Measurements from ENCODE around the gene PPIB.
A peak's percentile ranks its signal among the peaks of the same experiment; 100 is the strongest.

PPIB gene

GRCh38 chr15:64151727-64152506 lies 10.9 kb downstream of the PPIB start, which contains the start of gene SNX22 (continued):
- TF ChIP-seq SP7 (tag by site-specific recombination; IDR thresholded peaks at IDR 0.05) (peak; percentile 17; the same call in 1 of the 2 replicates), ZSCAN23 (tag by site-specific recombination; IDR thresholded peaks at IDR 0.05) (0 out of 2 replicates have a peak, but pooled peaks have one; percentile 9), ZNF600 (tag by site-specific recombination; IDR thresholded peaks at IDR 0.05) (0 out of 2 replicates have a peak, but pooled peaks have one; percentile 36), ZBTB10 (tag by site-specific recombination; IDR thresholded peaks at IDR 0.05) (peak; percentile 59), ZBTB7A (tag by site-specific recombination; IDR thresholded peaks at IDR 0.05; ENCODE audit: low read depth) (0 out of 2 replicates have a peak, but pooled peaks have one; percentile 30), ZNF76 (tag by site-specific recombination; IDR thresholded peaks at IDR 0.05; ENCODE audit: borderline replicate concordance, low read depth) (peak; percentile 32; the same call in 1 of the 2 replicates), ZNF660 (tag by site-specific recombination; IDR thresholded peaks at IDR 0.05) (no peak), PATZ1 (tag by site-specific recombination; IDR thresholded peaks at IDR 0.05) (no peak; the same call in none of the 2 replicates), YY1 (tag by site-specific recombination; IDR thresholded peaks at IDR 0.05) (no peak), ZBTB48 (tag by site-specific recombination; IDR thresholded peaks at IDR 0.05) (peak; percentile 23; the same call in 1 of the 2 replicates), ZNF692 (tag by site-specific recombination; IDR thresholded peaks at IDR 0.05) (peak; percentile 73), BCL6B (tag by site-specific recombination; IDR thresholded peaks at IDR 0.05) (no peak), SP2 (tag by site-specific recombination; IDR thresholded peaks at IDR 0.05) (peak; percentile 59), ZNF114 (tag by site-specific recombination; IDR thresholded peaks at IDR 0.05) (no peak), GLIS2 (tag by site-specific recombination; IDR thresholded peaks at IDR 0.05) (0 out of 2 replicates have a peak, but pooled peaks have one; percentile 63), ZNF560 (tag by site-specific recombination; IDR thresholded peaks at IDR 0.05; ENCODE audit: borderline replicate concordance) (no peak), ZNF629 (tag by site-specific recombination; IDR thresholded peaks at IDR 0.05) (no peak), TSHZ1 (tag by site-specific recombination; IDR thresholded peaks at IDR 0.05; ENCODE audit: borderline replicate concordance) (no peak), RBAK (tag by site-specific recombination; IDR thresholded peaks at IDR 0.05) (no peak), ZBTB20 (tag by site-specific recombination; IDR thresholded peaks at IDR 0.05) (peak; percentile 85), KLF10 (tag by site-specific recombination; IDR thresholded peaks at IDR 0.05) (peak; percentile 64), ZNF777 (tag by site-specific recombination; IDR thresholded peaks at IDR 0.05; ENCODE audit: borderline replicate concordance) (peak; percentile 80), ZNF610 (tag by site-specific recombination; IDR thresholded peaks at IDR 0.05; ENCODE audit: borderline replicate concordance) (0 out of 2 replicates have a peak, but pooled peaks have one; percentile 43), ZNF214 (tag by site-specific recombination; IDR thresholded peaks at IDR 0.05; ENCODE audit: borderline replicate concordance) (no peak), ZBTB26 (tag by site-specific recombination; optimal IDR thresholded peaks at IDR 0.05) (peak; percentile 88), ZBTB8A (tag by site-specific recombination; IDR thresholded peaks at IDR 0.05) (0 out of 2 replicates have a peak, but pooled peaks have one; percentile 22)
